Neuron (in vitro differentiated cells): ENCODE measurements around the gene HOXB4.

Experiments used
- H2AFZ ChIP-seq: one replicate; pipeline ENCODE4 v1.6.1; 2013; ENCODE audit warnings: low read depth, mild to moderate bottlenecking, inconsistent platforms, low read length, moderate library complexity
- H3K27me3 ChIP-seq: one replicate; pipeline ENCODE4 v1.6.1; 2013; ENCODE audit warnings: low read length; ENCODE audit not compliant: insufficient read depth
- H3K36me3 ChIP-seq: one replicate; pipeline ENCODE4 v1.6.1; 2013; ENCODE audit warnings: low read length; ENCODE audit not compliant: insufficient read depth
- H3K4me1 ChIP-seq: one replicate; pipeline ENCODE4 v1.6.1; 2013; ENCODE audit warnings: low read length; ENCODE audit not compliant: insufficient read depth
- H3K4me3 ChIP-seq: 2 replicates; pipeline ENCODE4 v1.5.1; 2013; ENCODE audit warnings: mild to moderate bottlenecking, low read length, moderate library complexity
- H3K9me3 ChIP-seq: one replicate; pipeline ENCODE4 v1.6.1; 2013; ENCODE audit warnings: low read length

Gene HOXB4

DNA sequence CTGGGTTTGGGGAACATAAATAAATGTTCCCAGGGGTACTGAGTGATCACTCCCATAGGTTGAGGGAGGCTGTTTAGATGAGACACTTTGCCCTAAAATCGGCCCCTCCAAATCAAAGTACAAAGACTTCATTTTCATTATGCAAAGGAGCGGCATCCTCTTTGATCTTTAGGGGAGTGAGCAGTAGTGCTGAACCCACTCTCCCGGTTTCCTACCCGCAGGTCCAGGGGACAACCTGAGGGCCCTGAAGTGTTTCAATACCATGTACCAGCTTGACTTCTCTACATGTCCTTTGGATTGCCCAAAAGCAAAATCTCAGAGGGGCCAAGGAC lies 23.0 kb upstream of the HOXB4 start:
- H3K27me3 ChIP-seq, result peaks cover 98% of the 10 kb centered on the region
- peaks cover 2% of the 10 kb centered on the region for H3K9me3 ChIP-seq
- no peak overlapping the region for H3K4me3 ChIP-seq
- H2AFZ ChIP-seq, result no peak overlapping the region
- H3K4me1 ChIP-seq, result no peaks in the 10 kb centered on the region
- H3K36me3 ChIP-seq, result no peaks in the 10 kb centered on the region

DNA sequence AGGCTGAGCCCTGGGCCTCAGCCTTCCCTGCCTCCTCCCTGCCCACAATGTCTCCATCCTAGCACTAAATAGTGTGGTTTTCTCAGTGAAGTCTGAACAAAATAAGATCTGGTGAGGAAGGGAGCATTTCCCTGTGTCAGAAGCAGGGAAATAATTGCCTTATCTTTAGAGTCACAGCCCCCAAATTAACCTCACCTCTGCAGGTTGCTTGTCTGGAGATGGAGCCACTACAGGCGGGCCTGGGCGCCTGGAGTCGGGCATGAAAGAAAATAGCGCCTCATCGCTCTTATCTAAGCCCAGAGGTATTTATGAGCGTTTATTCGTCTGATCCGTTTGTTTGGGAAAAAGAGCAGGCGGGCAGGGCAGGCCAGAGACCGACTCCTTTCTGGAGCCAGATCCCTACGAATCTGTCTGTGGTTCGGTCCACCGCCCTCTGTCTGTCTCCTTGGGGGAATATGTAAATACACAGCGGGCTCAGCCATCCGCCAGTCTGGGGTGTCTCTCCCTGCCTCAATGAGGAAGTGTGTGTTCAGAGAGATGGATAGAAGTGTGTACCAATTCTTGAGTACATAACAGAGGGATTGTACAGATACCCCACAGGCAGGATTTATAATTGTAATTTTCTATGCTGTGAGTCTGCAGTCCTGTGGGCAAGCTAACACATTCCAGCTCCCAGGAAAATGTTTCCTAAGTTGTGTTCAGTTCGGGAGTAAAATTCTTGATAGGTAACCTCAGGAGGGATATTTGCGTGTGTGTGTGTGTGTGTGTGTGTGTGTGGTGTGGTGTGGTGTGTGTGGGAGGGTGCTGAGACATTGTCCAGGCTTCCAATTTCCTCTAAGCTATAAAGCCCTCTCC lies 22.3 kb upstream of the HOXB4 start:
- Histone ChIP-seq H3K27me3 (peaks cover 97% of the 10 kb centered on the region), H3K36me3 (no peaks in the 10 kb centered on the region), H3K4me3 (no peak overlapping the region), H2AFZ (no peak overlapping the region), H3K9me3 (peaks cover 2% of the 10 kb centered on the region), H3K4me1 (no peaks in the 10 kb centered on the region)

DNA sequence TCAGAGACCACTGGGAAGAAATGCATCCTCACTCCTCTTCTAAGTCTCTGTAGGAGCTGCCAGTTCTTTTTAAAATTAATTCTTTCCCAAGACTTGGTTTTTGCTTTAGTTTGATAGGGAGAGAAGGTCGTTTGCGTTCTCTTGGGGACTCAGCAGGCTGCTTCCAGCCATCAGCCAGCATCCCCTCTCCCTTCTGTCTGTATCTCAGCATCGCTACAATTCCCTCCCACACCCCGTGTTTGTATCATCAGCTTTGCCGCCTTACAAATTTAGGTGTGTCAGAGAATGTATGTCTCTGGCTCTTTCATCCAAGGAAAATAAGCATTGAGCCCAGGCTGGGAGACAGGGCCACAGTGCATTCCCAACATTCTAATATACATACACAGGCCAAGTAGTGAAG lies 21.2 kb upstream of the HOXB4 start:
- Histone ChIP-seq H2AFZ (no peak overlapping the region), H3K9me3 (peaks cover 2% of the 10 kb centered on the region), H3K4me3 (no peak overlapping the region), H3K4me1 (no peaks in the 10 kb centered on the region), H3K36me3 (no peaks in the 10 kb centered on the region), H3K27me3 (peaks cover 97% of the 10 kb centered on the region)

DNA sequence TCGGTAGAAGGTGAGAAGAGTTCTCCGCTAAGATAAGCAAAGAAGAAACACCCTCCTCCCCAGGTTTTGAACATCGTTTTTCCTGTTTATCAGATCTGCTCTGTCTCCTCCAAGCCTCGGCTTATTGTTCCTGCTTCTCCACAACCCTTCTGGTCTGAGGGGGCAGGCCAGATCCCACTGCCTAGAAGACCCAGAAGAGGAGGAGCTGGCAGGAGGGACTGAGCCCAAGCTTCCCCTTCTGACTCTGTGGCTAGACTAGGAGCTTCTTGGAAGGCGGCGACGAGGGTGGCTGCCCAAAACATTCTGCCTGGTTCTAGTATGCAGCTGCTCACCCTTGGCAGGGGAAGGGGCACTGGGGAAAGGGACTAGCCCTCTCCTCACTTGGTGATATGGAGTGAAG lies 20.6 kb upstream of the HOXB4 start:
- Histone ChIP-seq H3K9me3 (peaks cover 2% of the 10 kb centered on the region), H3K27me3 (peaks cover 97% of the 10 kb centered on the region), H2AFZ (no peak overlapping the region), H3K36me3 (no peaks in the 10 kb centered on the region), H3K4me3 (no peak overlapping the region), H3K4me1 (no peaks in the 10 kb centered on the region)

DNA sequence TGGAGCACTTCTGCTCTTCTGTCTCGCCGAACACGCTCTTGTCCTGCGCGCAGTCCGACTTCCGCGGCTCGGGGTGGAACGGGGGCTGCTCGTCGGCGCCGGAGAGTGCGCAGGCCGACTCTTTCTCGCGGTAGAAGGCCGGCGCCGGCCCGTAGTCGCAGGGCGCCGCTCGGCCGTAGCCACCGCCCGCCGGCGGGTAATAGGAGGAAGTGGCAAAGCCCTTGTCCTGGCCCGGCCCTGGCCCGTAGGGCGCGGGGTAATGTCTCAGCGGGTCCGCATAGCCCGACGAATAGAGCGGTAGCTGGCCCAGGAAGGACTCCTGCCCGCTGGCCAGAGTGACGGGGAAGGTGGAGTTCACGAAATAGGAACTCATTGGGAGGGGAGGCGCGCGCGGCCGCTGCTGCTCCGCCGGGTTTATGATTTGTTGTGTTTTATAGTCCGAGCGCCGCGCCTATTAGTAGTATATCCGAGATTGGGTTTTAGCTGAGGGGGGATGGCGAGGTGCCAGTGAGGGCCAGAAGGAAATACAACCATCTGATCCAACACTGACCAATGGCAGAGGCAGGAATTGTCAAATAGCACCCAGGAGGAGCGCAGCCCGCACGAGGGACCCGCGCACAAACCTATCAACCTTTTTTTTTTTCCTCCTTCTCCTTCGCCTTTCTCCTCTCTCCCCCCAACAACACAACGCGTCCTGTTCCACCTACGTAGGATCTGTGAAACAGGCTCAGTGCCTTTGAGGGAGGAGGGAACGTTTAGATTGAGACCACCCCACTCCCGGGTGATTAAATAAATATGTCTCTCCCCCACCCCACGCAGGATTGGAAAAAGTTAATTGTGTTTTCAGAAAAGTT lies 19.9 kb upstream of the HOXB4 start:
- Histone ChIP-seq H3K27me3 (peaks cover 97% of the 10 kb centered on the region), H2AFZ (no peak overlapping the region), H3K36me3 (no peaks in the 10 kb centered on the region), H3K4me1 (no peaks in the 10 kb centered on the region), H3K4me3 (no peak overlapping the region), H3K9me3 (no peaks in the 10 kb centered on the region)

DNA sequence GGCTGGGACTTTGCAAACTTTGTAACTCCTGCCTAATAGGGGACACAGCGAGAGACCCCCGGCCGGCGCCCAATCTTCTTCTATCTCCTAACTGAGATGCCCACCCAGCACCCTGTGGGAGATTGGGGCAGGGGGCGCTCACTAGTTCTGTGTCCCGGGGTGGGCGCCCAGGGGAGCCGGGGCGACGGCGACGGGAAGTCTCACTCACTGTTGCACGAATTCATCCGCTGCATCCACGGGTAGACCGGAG lies 19.3 kb upstream of the HOXB4 start:
- Histone ChIP-seq H3K36me3 (no peaks in the 10 kb centered on the region), H3K4me1 (no peaks in the 10 kb centered on the region), H2AFZ (no peak overlapping the region), H3K4me3 (no peak overlapping the region), H3K27me3 (peaks cover 98% of the 10 kb centered on the region), H3K9me3 (no peaks in the 10 kb centered on the region)

DNA sequence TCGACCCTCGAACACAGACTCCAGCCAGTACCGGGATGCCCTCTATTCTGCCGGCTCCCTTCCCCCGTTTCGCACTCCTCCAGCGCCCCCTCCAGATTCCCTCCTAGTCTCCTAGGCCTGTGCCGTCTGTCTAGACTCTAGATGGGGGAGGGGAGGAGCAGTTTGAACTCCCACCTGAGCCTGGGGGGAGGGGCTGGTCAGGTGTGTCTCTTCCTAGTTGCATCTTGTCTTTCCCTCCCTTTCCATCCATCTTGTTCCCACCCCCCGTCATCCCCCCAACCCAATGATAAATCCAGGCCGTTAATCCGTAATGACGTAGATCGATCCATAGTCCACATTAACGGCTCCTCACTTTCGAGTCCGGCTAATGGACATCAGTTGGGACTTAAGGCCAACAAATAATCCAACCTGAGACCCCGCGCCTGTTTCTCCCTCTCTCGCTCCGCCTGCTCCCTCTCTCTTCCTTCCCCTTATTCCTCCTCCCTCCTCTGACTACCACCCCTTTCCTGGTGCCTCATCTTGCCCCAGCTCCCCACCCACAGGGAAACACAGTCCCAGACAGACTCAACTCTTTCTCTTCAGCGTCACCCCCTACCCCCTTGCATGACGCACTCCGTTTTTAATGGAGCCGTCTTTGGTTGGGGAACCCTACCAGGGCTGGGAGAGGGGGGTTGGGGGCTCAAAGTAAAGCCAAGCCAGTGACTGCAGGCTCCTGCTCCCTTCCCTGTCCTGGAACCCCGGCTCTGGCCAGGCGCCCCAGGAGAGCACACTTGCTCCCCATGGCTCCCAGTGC lies 18.8 kb upstream of the HOXB4 start:
- Histone ChIP-seq H3K4me3 (no peak overlapping the region), H3K9me3 (no peaks in the 10 kb centered on the region), H2AFZ (no peak overlapping the region), H3K36me3 (no peaks in the 10 kb centered on the region), H3K27me3 (peaks cover 99% of the 10 kb centered on the region), H3K4me1 (no peaks in the 10 kb centered on the region)

DNA sequence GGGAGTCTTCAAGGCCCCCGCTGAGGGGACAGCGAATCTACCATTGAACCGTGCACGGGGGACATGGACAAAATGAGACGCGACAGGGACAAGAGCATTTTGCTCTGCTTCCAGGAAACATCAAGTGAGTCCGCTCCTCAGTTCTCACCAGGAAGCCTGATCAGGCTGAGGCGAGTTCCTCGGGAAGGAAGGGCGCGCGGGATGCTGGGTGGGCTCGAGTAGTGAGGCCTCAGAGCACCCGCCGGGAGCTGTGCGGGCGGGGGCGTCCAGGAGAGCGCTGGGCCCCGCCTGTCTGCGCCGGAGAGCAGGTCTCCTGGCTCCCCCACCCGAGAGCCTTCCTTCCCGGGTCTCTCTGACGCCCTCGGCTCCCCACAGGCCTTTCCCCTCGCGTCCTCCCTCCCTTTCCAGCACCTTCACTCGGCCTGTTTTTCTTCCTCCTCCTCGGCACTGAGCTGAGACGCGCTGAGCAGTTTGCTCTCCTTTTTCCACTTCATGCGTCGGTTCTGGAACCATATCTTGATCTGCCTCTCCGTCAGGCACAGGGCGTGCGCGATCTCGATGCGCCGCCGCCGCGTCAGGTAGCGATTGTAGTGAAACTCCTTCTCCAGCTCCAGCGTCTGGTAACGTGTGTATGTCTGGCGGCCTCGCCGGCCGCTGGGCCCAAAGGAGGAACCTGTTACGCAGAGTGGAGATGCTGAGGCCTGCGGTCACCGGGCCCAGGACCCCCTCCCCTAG lies 18.0 kb upstream of the HOXB4 start:
- Histone ChIP-seq H3K27me3 (peaks cover 99% of the 10 kb centered on the region), H3K4me3 (no peak overlapping the region)

DNA sequence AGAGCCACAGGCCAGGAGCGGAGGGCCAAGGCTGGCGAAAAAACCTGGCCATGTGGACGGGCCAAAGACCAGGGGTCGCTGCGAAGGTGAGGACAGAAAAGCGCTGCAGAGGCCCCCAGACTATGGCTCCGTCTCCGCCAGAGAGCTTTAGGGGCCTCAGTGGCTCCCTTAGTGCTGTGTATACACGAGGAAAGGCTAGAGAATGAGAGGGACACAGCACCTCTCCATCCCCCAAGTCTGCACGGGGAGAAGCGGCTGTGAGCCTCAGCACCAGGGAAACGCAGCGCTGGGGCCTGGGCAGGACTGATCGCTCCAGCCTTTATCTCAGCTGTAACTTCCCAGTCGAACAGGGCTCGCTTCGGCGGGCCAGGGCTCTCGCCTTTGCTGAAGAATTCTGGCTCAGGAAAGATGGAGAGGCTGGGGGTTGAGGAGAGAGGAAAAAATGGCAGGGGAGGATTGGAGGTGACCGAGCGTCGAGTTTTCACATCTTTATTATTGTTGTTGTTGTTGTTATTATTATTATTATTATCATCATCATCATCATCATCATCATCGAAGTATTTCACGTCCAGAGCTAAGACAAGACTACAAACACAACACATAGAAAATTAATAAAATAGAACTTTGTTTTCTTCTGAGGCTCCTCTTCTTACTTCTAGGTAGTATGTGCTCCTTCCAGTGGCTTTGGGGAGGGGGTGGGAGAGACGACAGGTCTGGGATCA lies 17.3 kb upstream of the HOXB4 start:
- Histone ChIP-seq H3K4me3 (no peak overlapping the region), H3K36me3 (no peaks in the 10 kb centered on the region), H2AFZ (no peak overlapping the region), H3K9me3 (no peaks in the 10 kb centered on the region), H3K27me3 (peaks cover 99% of the 10 kb centered on the region), H3K4me1 (no peaks in the 10 kb centered on the region)

More for the DNA sequence above, 18.0 kb upstream of the HOXB4 start:
- Histone ChIP-seq H2AFZ (no peak overlapping the region), H3K4me1 (no peaks in the 10 kb centered on the region), H3K36me3 (no peaks in the 10 kb centered on the region), H3K9me3 (no peaks in the 10 kb centered on the region)

DNA sequence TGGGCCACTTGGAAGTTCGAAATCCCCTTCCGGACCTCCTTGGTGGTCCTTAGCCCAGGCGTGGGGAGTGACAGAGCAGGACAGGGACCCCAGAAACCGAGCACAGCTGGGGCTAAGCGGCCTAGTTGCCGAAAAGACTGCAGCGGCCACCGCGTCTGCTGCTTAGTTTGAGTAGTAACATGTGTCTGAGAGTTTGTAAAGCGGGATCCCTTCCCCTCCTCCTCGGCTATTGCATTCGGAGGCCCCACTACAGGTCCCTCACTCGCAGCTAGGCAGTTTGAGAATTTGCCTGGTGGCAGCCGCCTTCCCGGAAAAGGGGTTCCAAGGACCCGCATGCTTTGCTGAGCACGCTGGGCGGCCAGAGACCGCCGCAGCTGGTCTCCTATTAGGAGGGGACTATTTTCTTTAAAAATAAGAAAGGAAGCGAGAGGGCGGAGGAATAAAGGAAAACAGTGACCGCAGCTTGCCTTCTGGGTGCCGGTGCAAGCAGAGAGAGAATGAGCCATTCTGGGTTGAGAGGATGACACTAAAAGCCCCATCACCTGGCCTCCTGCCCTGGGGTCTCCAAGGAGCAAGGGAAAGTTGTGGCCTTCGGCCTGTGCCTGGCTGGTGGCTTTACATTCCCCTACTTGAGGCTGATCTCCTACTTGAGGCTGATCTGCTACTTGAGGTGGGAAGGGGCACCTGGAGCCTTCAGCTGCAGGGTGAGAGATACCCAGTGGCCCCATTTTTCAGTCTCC lies 16.6 kb upstream of the HOXB4 start:
- Histone ChIP-seq H2AFZ (no peak overlapping the region), H3K9me3 (no peaks in the 10 kb centered on the region), H3K4me3 (no peak overlapping the region), H3K36me3 (no peaks in the 10 kb centered on the region), H3K4me1 (no peaks in the 10 kb centered on the region), H3K27me3 (peaks cover 99% of the 10 kb centered on the region)

DNA sequence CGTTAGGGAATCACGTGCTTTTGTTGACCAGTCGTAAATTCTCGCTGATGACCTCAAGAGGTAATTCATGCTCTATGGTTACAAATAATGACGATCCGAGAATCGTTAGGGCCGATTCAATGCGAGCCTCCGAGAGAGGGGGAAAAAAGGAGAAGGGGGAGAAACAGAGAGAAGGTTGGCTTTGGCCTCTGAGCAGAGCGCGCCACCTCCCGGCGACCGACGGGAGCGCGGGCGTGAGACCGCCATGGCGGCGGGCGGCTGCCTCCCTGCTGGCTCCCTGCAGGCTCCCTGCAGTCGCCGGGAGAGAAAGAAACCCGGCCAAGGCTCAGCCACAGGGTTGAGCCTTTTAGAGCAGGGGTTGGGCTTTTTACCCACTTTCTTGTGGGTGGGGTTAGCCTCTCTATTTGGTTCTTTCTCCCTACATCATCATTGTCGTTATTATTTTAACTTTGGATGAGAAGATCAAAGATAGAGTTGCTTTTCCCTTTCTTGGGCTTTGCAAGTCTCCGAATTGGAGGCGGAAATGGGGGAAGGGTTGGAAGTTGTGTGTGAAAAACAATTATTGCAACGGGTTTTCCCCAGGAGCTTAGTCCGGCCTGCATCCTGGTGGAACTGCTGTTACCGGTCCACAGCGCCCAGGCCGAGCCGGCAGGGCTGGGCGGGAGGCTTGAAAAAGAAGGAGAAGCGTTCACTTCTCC lies 15.8 kb upstream of the HOXB4 start:
- H3K9me3 ChIP-seq, result no peaks in the 10 kb centered on the region
- H3K4me3 ChIP-seq, result no peak overlapping the region
- H2AFZ ChIP-seq, result no peak overlapping the region
- H3K36me3 ChIP-seq, result no peaks in the 10 kb centered on the region
- peaks cover 99% of the 10 kb centered on the region for H3K27me3 ChIP-seq
- no peaks in the 10 kb centered on the region for H3K4me1 ChIP-seq
